ENCODE results near the gene CCDC8. TPM values are rescaled to one million over a fixed set of nuclear protein-coding genes. Genes with fewer than 3 reads are reported as not detected.
"Not testable (repeated sequence)": the region's sequence is repeated elsewhere in the genome, so short reads cannot be mapped to it uniquely, and the experiment has no call there.

Gene CCDC8
- total RNA-seq, 5 donors from 2014 or later (not counting 1 experiment from before 2014, with no cell fraction given), result 0.12 to 0.19 (median 0.13) TPM; not detected in 2

GRCh38 chr19:46426506-46427162, 13.3 kb upstream of the CCDC8 start:
- POLR2A ChIA-PET, result no interaction called here
- H3K27ac Mint-ChIP-seq, result no peak overlapping the region
- Histone ChIP-seq H3K4me3 (ENCODE audit: control insufficient read depth in 1 of 2, extremely low read depth in 1 of 2, low read length in 1 of 2) (peak overlapping the region in 1 of 2 donors; percentile 19), H3K9me3 (no peaks in the 10 kb centered on the region), H3K27ac (ENCODE audit: low read length) (no peak overlapping the region), H3K4me1 (ENCODE audit: control insufficient read depth in 1 of 2, extremely low read depth in 1 of 2, insufficient read depth in 2 of 2, low read length in 2 of 2) (peaks cover 0 to 25% of the 10 kb centered on the region in 2 experiments), H3K27me3 (replicated peaks in 1 of 2; ENCODE audit: control insufficient read depth in 2 of 2, extremely low read depth in 1 of 2, insufficient read depth in 2 of 2, low read length in 1 of 2) (peaks cover 4 to 67% of the 10 kb centered on the region in 2 experiments), H3K36me3 (ENCODE audit: control insufficient read depth in 2 of 2, extremely low read depth in 1 of 2, insufficient read depth in 1 of 2, low read length in 1 of 2) (no peaks in the 10 kb centered on the region)
- H3K9me3 Mint-ChIP-seq, result no peaks in the 10 kb centered on the region
- WGBS (ENCODE audit: insufficient coverage), result 6% methylated on average over 26 of the region's 32 CpGs
- peaks cover 70 to 85% of the 10 kb centered on the region in 2 donors for H3K27me3 Mint-ChIP-seq
- peaks cover 29 to 32% (median 32%) of the 10 kb centered on the region in 3 donors for H3K4me1 Mint-ChIP-seq
- H3K36me3 Mint-ChIP-seq, result no peaks in the 10 kb centered on the region
- DNase-seq, result peak in 6 of 35 experiments; percentile 17 to 57 (median 25)
- CTCF ChIA-PET, result no interaction called here
- peak overlapping the region; percentile 60 to 72 (median 67) for H3K4me3 Mint-ChIP-seq
- ATAC-seq (replicated peaks in 1 of 4), result no peak

- WGBS (ENCODE audit: insufficient coverage), result 11% methylated on average over 5 of the region's 10 CpGs
- no peaks in the 10 kb centered on the region for H3K9me3 Mint-ChIP-seq
- no peaks in the 10 kb centered on the region for H3K9me3 ChIP-seq
Observed at GRCh38 chr19:46426035-46426505, 12.7 kb upstream of the CCDC8 start.

GRCh38 chr19:46423188-46423587, 9.8 kb upstream of the CCDC8 start:
- ChIA-PET CTCF (interaction anchor here in 1 of 2 donors (0.6 kb wide), 1 partner anchor 446 kb away, joined by 3 read pairs; no protein-coding TSS in a partner anchor), POLR2A (no interaction called here)
- Mint-ChIP-seq H3K4me3 (no peak overlapping the region), H3K27me3 (peaks cover 50 to 65% of the 10 kb centered on the region in 2 donors), H3K27ac (no peak overlapping the region), H3K4me1 (peaks cover 19 to 22% (median 19%) of the 10 kb centered on the region in 3 donors), H3K36me3 (no peaks in the 10 kb centered on the region), H3K9me3 (no peaks in the 10 kb centered on the region)
- DNase-seq (no peak), ATAC-seq (replicated peaks in 1 of 4) (no peak)
- Histone ChIP-seq H3K4me3 (ENCODE audit: control insufficient read depth in 1 of 2, extremely low read depth in 1 of 2, low read length in 1 of 2) (no peak overlapping the region), H3K4me1 (ENCODE audit: control insufficient read depth in 1 of 2, extremely low read depth in 1 of 2, insufficient read depth in 2 of 2, low read length in 2 of 2) (peaks cover 0 to 16% of the 10 kb centered on the region in 2 experiments), H3K27me3 (replicated peaks in 1 of 2; ENCODE audit: control insufficient read depth in 2 of 2, extremely low read depth in 1 of 2, insufficient read depth in 2 of 2, low read length in 1 of 2) (peaks cover 0 to 63% of the 10 kb centered on the region in 2 experiments), H3K27ac (ENCODE audit: low read length) (no peak overlapping the region), H3K36me3 (ENCODE audit: control insufficient read depth in 2 of 2, extremely low read depth in 1 of 2, insufficient read depth in 1 of 2, low read length in 1 of 2) (no peaks in the 10 kb centered on the region), H3K9me3 (no peaks in the 10 kb centered on the region)
- 70% methylated on average over 2 of the region's 5 CpGs for WGBS (ENCODE audit: insufficient coverage)

More at GRCh38 chr19:46426035-46426505, 12.7 kb upstream of the CCDC8 start:
- H3K27me3 Mint-ChIP-seq, result peaks cover 66 to 81% of the 10 kb centered on the region in 2 donors
- Histone ChIP-seq H3K4me1 (ENCODE audit: control insufficient read depth in 1 of 2, extremely low read depth in 1 of 2, insufficient read depth in 2 of 2, low read length in 2 of 2) (peaks cover 0 to 25% of the 10 kb centered on the region in 2 experiments), H3K4me3 (ENCODE audit: control insufficient read depth in 1 of 2, extremely low read depth in 1 of 2, low read length in 1 of 2) (no peak overlapping the region), H3K27ac (ENCODE audit: low read length) (no peak overlapping the region), H3K36me3 (ENCODE audit: control insufficient read depth in 2 of 2, extremely low read depth in 1 of 2, insufficient read depth in 1 of 2, low read length in 1 of 2) (no peaks in the 10 kb centered on the region), H3K27me3 (replicated peaks in 1 of 2; ENCODE audit: control insufficient read depth in 2 of 2, extremely low read depth in 1 of 2, insufficient read depth in 2 of 2, low read length in 1 of 2) (peaks cover 2 to 68% of the 10 kb centered on the region in 2 experiments)
- ChIA-PET POLR2A (no interaction called here), CTCF (no interaction called here)
- ATAC-seq (replicated peaks in 1 of 4) (no peak), DNase-seq (no peak)
- H3K4me1 Mint-ChIP-seq, result peaks cover 29 to 32% (median 32%) of the 10 kb centered on the region in 3 donors
- no peak overlapping the region for H3K27ac Mint-ChIP-seq
- H3K4me3 Mint-ChIP-seq, result peak overlapping the region; percentile 60 to 72 (median 67)
- no peaks in the 10 kb centered on the region for H3K36me3 Mint-ChIP-seq

- Mint-ChIP-seq H3K4me3 (no peak overlapping the region), H3K27me3 (peaks cover 42 to 59% of the 10 kb centered on the region in 2 donors), H3K27ac (no peak overlapping the region), H3K4me1 (peaks cover 14 to 15% (median 14%) of the 10 kb centered on the region in 3 donors), H3K9me3 (no peaks in the 10 kb centered on the region), H3K36me3 (no peaks in the 10 kb centered on the region)
- H3K4me3 ChIP-seq (ENCODE audit: control insufficient read depth in 1 of 2, extremely low read depth in 1 of 2, low read length in 1 of 2), result no peak overlapping the region
- H3K27me3 ChIP-seq (replicated peaks in 1 of 2; ENCODE audit: control insufficient read depth in 2 of 2, extremely low read depth in 1 of 2, insufficient read depth in 2 of 2, low read length in 1 of 2), result peaks cover 0 to 55% of the 10 kb centered on the region in 2 experiments
- POLR2A ChIA-PET, result no interaction called here
- H3K36me3 ChIP-seq (ENCODE audit: control insufficient read depth in 2 of 2, extremely low read depth in 1 of 2, insufficient read depth in 1 of 2, low read length in 1 of 2), result no peaks in the 10 kb centered on the region
- ATAC-seq (replicated peaks in 1 of 4) (no peak), DNase-seq (no peak)
- CTCF ChIA-PET, result no interaction called here
- H3K4me1 ChIP-seq (ENCODE audit: control insufficient read depth in 1 of 2, extremely low read depth in 1 of 2, insufficient read depth in 2 of 2, low read length in 2 of 2), result peaks cover 0 to 8% of the 10 kb centered on the region in 2 experiments
- H3K27ac ChIP-seq (ENCODE audit: low read length), result no peak overlapping the region
- WGBS (ENCODE audit: insufficient coverage), result 58% methylated on average over 2 of the region's 2 CpGs
- H3K9me3 ChIP-seq, result no peaks in the 10 kb centered on the region
Observed at GRCh38 chr19:46422344-46422743, 9.0 kb upstream of the CCDC8 start.

GRCh38 chr19:46420056-46420455, 6.7 kb upstream of the CCDC8 start:
- 98% methylated on average over 5 of the region's 7 CpGs for WGBS (ENCODE audit: insufficient coverage)
- H3K27me3 Mint-ChIP-seq, result peaks cover 36 to 57% of the 10 kb centered on the region in 2 donors
- no peak overlapping the region for H3K4me3 Mint-ChIP-seq
- DNase-seq, result no peak
- no peak overlapping the region for H3K27ac ChIP-seq (ENCODE audit: low read length)
- peaks cover 0 to 59% of the 10 kb centered on the region in 2 experiments for H3K27me3 ChIP-seq (replicated peaks in 1 of 2; ENCODE audit: control insufficient read depth in 2 of 2, extremely low read depth in 1 of 2, insufficient read depth in 2 of 2, low read length in 1 of 2)
- ATAC-seq (replicated peaks in 1 of 4), result no peak
- H3K4me1 Mint-ChIP-seq, result peaks cover 8 to 9% (median 8%) of the 10 kb centered on the region in 3 donors
- H3K36me3 Mint-ChIP-seq, result no peaks in the 10 kb centered on the region
- peaks cover 0 to 9% of the 10 kb centered on the region in 2 experiments for H3K4me1 ChIP-seq (ENCODE audit: control insufficient read depth in 1 of 2, extremely low read depth in 1 of 2, insufficient read depth in 2 of 2, low read length in 2 of 2)
- no peaks in the 10 kb centered on the region for H3K9me3 Mint-ChIP-seq
- H3K36me3 ChIP-seq (ENCODE audit: control insufficient read depth in 2 of 2, extremely low read depth in 1 of 2, insufficient read depth in 1 of 2, low read length in 1 of 2), result no peaks in the 10 kb centered on the region
- no peak overlapping the region for H3K4me3 ChIP-seq (ENCODE audit: control insufficient read depth in 1 of 2, extremely low read depth in 1 of 2, low read length in 1 of 2)
- ChIA-PET CTCF (no interaction called here), POLR2A (no interaction called here)
- no peak overlapping the region for H3K27ac Mint-ChIP-seq
- H3K9me3 ChIP-seq, result no peaks in the 10 kb centered on the region

- POLR2A ChIA-PET, result interaction anchor here in 1 of 2 donors (0.6 kb wide), 1 partner anchor 104 kb away, joined by 5 read pairs; no protein-coding TSS in a partner anchor
- not testable (repeated sequence) for H3K4me3 ChIP-seq (ENCODE audit: control insufficient read depth in 1 of 2, extremely low read depth in 1 of 2, low read length in 1 of 2); H3K9me3 ChIP-seq; H3K27ac ChIP-seq (ENCODE audit: low read length); H3K27ac Mint-ChIP-seq; H3K36me3 Mint-ChIP-seq; H3K4me3 Mint-ChIP-seq; H3K9me3 Mint-ChIP-seq; H3K36me3 ChIP-seq (ENCODE audit: control insufficient read depth in 2 of 2, extremely low read depth in 1 of 2, insufficient read depth in 1 of 2, low read length in 1 of 2)
- peaks cover 13 to 15% (median 14%) of the 10 kb centered on the region in 3 donors for H3K4me1 Mint-ChIP-seq
- peaks cover 41 to 65% of the 10 kb centered on the region in 2 donors for H3K27me3 Mint-ChIP-seq
- Histone ChIP-seq H3K27me3 (replicated peaks in 1 of 2; ENCODE audit: control insufficient read depth in 2 of 2, extremely low read depth in 1 of 2, insufficient read depth in 2 of 2, low read length in 1 of 2) (peaks cover 2 to 70% of the 10 kb centered on the region in 2 experiments), H3K4me1 (ENCODE audit: control insufficient read depth in 1 of 2, extremely low read depth in 1 of 2, insufficient read depth in 2 of 2, low read length in 2 of 2) (peaks cover 0 to 19% of the 10 kb centered on the region in 2 experiments)
- 32% methylated on average over 23 of the region's 53 CpGs for WGBS (ENCODE audit: insufficient coverage)
- peak in 2 of 4 experiments; percentile 28 to 55 for ATAC-seq (replicated peaks in 1 of 4)
- DNase-seq, result peak in 6 of 35 experiments; percentile 7 to 43 (median 24)
- CTCF ChIA-PET, result interaction anchor here in 1 of 2 donors (0.5 kb wide), 1 partner anchor 83 kb away, joined by 3 read pairs; no protein-coding TSS in a partner anchor
Observed at GRCh38 chr19:46415804-46416709, 2.7 kb upstream of the CCDC8 start.

Data from T-cell (primary cell).